Frontal cortex (tissue), 4 donors: Measurements from ENCODE around the gene IER5. TPM values are rescaled to one million over a fixed set of nuclear protein-coding genes. Genes with fewer than 3 reads are reported as not detected.
A peak's percentile ranks its signal among the peaks of the same experiment; 100 is the strongest.

Experiments
- DNase-seq, 2 donors: peaks; one replicate each; pipeline ENCODE4 v3.0.0; 2012; ENCODE audit warnings: low spot score in 2 of 2
- FAIRE-seq: peaks from 2 replicates; lab custom pipeline; 2012; peaks lifted over from hg19 to GRCh38; lab: Jason Lieb, UNC
- total RNA-seq: library from RNA; depleted of rRNA; stranded (reverse); fragments of >200 nt; gene quantifications from one replicate; pipeline ENCODE4 v1.2.3, GENCODE V29; 2014
- donor health status: control.
- donor health status: control.
- donor health status: control.

Gene IER5
- total RNA-seq, 1 donor from 2014 or later, result 22.0 TPM

DNA sequence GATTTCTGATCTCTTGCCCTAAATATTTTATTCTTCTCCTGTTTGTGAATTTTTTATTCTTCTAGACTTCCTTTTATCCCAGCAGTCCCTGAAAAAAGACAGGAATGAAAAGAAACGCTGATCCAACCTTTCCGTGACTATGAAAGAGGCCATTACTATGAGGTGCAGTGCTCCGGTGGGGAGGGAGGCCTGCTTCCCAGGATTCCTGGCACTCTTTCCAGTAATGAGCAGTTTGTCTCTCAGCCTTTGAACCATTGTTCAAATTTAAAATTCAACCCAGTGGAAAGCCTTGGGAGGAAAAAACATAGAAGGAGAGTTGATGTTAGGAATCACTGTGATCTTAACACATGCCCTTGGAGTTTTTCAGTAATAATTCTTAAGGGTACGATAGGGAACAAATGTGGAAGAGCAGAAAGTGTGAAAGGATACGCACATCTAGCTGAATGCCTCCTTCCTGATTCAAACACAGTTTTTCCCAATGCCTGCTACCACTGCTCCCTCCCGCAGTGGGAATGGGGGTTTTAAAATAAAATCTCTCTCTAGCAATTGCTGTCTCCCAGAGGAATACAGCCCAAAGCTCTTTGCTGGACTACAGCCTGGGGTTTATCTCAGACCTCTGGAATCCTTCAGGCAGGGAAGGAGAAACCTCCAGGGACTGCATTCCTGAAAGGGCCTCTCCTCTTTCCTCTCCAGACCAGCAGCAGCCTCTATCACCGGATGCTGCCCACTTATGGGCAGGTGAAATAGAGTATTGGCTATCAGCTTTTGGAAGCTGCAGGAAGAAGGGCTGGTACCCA is 6.1 kb downstream of the IER5 start:
- no peak for FAIRE-seq

GRCh38 chr1:181095260-181095659 is 6.8 kb downstream of the IER5 start:
- FAIRE-seq (no peak), DNase-seq (no peak)

More for the DNA sequence above, 6.1 kb downstream of the IER5 start:
- DNase-seq, result no peak

- no peak for FAIRE-seq
- no peak for DNase-seq
Observed at GRCh38 chr1:181095763-181096184, 7.3 kb downstream of the IER5 start.

DNA sequence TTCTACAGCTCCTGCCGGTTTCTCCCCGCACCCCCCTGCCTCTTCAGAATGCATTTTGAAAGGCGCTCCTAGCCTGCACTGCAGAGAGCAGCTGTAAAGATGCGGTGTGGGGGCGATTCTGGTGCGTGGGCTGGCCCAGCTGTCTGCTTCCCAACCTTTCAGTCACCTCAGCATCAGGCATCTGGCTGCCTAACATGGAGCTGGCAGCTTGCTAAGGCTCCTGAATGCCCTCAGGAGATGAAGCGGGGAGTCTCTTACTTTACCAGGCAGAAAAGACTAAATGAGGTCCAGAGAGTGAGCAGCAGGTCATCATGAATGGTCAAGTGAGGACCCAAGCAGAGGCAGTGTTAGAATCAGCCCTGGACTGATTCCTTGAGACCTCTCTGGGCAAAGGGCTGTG is 8.7 kb downstream of the IER5 start:
- DNase-seq (no peak), FAIRE-seq (no peak)

DNA sequence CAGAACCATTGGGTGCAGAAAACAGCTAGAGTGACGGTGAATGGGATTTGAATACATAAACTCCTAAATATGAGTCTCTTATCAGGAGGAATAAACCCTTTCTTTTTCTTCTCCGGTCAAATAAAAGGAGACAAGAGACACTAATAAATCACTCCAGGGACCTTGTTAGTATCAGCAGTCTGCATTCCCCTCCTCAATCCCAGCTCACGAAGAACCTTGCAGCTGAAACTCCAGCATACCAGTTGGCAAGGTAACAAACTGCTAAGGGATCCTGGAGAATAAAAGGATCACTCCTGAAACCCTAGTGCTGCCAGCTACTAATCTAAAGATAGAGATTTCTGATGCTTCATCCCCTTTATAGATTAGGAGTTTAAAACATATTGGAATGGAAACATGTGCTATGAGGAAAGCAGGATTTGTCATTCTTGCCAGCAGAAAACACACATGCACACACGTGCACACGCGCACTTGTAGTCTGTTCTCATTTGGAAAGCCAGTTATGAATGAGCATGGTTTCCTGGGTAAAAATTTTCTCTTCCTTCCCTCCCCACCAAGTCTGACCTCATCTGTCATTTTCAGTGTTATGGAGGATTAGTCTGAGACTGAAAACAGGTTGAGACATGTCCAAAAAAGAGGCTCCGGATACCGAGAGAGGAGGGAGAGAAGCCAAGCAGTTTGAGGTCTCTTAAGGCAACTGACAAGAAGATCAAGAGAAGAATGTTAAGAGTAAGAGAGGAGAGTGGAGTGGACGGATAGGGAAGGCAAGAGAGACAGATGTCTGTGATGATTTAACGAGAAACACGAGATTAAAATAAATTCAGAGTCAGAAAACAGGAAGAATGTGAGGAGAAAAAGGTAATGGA is 10.9 kb downstream of the IER5 start:
- FAIRE-seq (no peak), DNase-seq (no peak)

GRCh38 chr1:181100015-181100905 is 11.8 kb downstream of the IER5 start:
- FAIRE-seq (no peak), DNase-seq (no peak)

DNA sequence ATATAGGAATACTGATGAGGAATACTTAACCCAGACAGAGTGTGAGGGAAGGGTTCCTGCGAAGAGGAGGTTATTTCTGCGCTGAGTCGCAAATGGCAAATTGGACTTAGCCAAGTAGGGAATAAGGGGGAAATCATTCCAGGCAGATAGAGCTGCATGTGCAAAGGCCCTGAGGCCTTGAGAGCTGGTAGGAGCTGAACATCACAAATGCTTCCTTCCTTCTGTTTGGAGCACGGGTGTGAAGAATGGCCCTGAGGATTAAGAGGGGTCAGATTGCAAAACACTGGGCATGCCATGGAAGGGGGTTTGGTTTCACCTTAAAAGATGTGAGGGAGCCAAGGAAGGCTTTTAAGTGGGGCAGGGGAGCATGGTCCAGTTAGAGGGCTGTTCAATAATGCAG is 12.4 kb downstream of the IER5 start:
- DNase-seq, result no peak

DNA sequence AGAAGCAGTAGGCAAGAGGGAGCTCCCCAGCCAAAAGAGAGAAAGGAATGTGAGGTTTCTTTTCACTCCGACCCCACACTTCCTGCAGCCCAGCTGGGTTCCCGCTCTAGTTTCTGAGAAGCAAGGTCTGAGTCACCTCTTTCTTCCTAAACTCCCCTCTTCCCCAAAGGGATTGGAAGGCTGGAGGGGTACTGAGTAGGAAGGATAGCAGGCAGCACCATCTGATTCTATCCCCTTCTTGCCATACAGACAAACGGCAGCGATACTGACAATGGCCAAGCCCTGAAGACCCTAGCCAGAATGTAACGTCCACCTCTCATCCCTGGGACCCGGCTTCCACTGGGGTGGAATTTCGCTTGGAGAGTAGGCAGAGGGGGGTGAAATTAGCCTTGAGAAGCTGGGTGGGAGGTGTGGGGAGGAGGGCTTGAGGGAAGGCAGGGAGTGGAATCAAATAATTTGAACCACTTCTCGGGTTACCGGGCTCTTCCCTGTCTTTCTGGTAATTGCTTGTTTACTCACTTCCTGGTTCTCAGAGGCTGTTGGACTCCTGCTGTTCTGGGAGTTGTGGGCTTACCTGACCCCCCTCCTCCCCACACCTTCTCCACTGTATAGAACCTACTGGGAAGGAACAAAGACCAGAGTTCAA is 13.2 kb downstream of the IER5 start:
- FAIRE-seq (no peak), DNase-seq (no peak)

More for the DNA sequence above, 12.4 kb downstream of the IER5 start:
- no peak for FAIRE-seq

DNA sequence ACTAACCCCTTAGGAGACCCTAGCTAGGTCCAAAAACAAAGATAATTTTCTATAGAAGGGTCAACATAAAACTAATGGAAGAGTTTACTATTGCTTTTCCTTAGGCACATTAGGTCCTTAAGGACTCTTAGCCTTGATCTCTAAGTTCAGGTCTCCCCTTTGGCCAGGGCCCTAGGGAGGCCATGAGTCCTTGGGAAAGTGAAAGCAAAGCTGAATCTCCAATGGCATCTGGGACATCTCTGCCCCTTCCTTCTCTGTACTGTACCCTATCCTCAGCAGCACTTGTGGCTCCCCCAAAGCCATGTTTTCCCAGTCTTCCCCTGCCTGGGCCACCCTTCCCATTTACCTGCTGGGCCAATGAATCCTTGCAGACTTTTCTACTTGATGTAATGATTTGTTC is 14.3 kb downstream of the IER5 start:
- DNase-seq (no peak), FAIRE-seq (no peak)

- no peak for DNase-seq
- no peak for FAIRE-seq
Observed at GRCh38 chr1:181103399-181103798, 14.9 kb downstream of the IER5 start.

DNA sequence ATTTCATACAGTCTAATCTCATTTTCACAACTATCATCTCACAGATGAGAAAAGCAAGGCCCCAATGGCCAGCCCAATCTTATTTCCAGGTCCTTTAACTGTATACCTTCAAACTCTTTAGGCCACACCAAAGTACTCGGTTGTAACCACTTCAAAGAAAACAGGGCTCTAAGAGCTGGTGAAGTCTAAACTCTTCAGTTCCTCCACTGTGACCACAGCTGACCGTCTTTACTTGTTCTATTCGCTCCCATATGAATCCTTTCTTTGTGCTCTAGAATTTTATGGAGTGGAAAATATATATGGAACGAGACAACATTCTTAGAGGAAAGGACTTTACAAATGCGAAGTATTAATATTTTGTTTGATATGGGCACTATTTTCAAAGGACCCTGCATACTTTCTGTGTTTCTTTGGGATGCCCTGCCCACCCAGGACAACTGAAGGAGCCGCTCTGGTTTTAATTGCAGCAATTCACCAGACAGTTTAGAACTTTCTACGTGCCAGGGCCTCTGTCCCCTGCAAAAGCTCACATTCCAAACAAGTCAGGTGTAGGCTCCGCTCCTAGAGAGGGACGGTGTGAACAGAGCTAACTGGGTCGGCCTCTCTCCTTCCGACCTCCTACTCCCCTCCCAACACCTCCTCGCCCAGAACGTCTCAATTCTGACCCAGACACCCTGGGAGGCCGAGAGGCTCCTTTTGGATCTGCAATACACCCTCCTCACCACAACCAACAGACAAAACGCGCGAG is 15.7 kb downstream of the IER5 start:
- no peak for FAIRE-seq

GRCh38 chr1:181104790-181105133 is 16.3 kb downstream of the IER5 start:
- no peak for FAIRE-seq
- DNase-seq, result no peak

More for the DNA sequence above, 15.7 kb downstream of the IER5 start:
- no peak for DNase-seq

- DNase-seq (peak; percentile 96 to 98), FAIRE-seq (no peak)
Observed at GRCh38 chr1:181105134-181106021, 16.9 kb downstream of the IER5 start.

DNA sequence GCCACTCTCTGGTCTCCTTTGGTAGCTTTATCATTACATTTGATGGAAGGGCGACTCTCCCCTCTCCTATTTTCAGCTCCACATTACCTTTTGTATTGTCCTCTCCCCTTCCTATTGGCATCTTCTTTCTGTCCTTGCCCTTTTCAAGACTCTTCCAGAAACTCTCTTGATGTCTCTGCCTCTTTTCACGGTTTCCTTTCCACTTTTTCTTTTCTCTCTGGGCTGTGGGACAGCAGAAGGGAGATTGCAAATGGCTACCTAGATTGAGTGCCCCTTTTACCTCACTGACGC is 17.5 kb downstream of the IER5 start:
- FAIRE-seq (no peak), DNase-seq (no peak)

- FAIRE-seq (no peak), DNase-seq (no peak)
Observed at GRCh38 chr1:181106479-181106878, 18.0 kb downstream of the IER5 start.

- FAIRE-seq (no peak), DNase-seq (no peak)
Observed at GRCh38 chr1:181107711-181108110, 19.2 kb downstream of the IER5 start.

DNA sequence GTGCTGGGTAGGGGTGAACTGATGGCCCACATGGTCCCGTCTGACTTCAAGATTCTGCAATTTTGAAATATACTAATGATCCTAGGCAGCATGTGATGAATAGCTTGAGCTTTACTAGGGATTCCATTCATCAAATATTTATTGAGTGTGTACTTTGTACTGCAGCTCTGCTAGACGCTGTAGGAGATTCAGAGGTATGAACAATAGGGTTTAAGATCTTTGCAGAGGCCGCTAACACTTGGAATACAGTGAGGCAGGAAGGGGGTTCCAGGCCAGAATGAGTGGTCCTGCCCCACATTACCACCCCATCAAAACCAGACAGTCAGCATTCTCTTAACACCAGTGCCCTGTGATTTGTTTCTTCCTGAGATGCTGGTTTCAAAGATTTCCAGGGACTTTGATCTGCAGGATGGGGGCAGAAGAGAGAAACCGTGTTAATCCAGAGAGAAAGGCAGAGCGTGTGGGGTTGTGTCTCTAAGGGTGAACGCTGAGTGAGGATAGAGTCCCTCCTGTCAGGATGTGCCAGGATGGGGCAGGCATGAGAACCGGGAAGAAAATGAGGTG is 19.9 kb downstream of the IER5 start:
- DNase-seq, result no peak
- no peak for FAIRE-seq

- FAIRE-seq (no peak), DNase-seq (no peak)
Observed at GRCh38 chr1:181110013-181110412, 21.5 kb downstream of the IER5 start.
